Testis (tissue), 3 donors: Measurements from ENCODE around the gene TP53I11. TPM values are rescaled to one million over a fixed set of nuclear protein-coding genes. Genes with fewer than 3 reads are reported as not detected.

Experiments used
- DNase-seq: peaks from one replicate; pipeline ENCODE4 v3.0.0-alpha.2; 2019
- H3K27ac ChIP-seq, 2 donors: fragments of 200-600 bp; sonication (generic); one replicate each; pipeline ENCODE4 v1.5.1; 2019
- H3K27me3 ChIP-seq: fragments of 200-600 bp; sonication (generic); one replicate; pipeline ENCODE4 v1.5.1; 2019
- H3K36me3 ChIP-seq: fragments of 200-600 bp; sonication (generic); one replicate; pipeline ENCODE4 v1.5.1; 2017; ENCODE audit warnings: low read depth; ENCODE audit errors: missing control alignments
- H3K4me1 ChIP-seq: fragments of 200-600 bp; sonication (generic); one replicate; pipeline ENCODE4 v1.5.1; 2019
- H3K4me3 ChIP-seq, 2 donors: fragments of 200-600 bp; sonication (generic); one replicate each; pipeline ENCODE4 v1.5.1; 2017 to 2019
- H3K9me3 ChIP-seq: fragments of 200-600 bp; sonication (generic); one replicate; pipeline ENCODE4 v1.5.1; 2017
- POLR2A ChIP-seq: fragments of 450-650 bp; IDR thresholded peaks from one replicate; pipeline ENCODE4 v1.6.1; 2017; ENCODE audit warnings: antibody characterized with exemption, mild to moderate bottlenecking, moderate library complexity
- WGBS, 2 donors: methylation state at CpG; one replicate each; pipeline ENCODE4 v1.1.5; 2018; 5-methylcytosine and 5-hydroxymethylcytosine counted together
- intact Hi-C: fragments of 100-400 bp; cut with DNase I; formaldehyde crosslinking; loops from one replicate; pipeline ENCODE4 v1.15.1; 2023; ENCODE audit warnings: low total_unique reads
- polyA plus RNA-seq: library from polyadenylated mRNA; stranded (reverse); fragments of 350-450 nt; fragmentation: Illumina TruSeq; extraction: RNeasy Lipid Tissue Mini Kit (QIAGEN cat#74804); gene quantifications from one replicate; pipeline ENCODE4 v1.2.3, GENCODE V29; 2014; ENCODE audit warnings: low read depth, low replicate concordance; ENCODE audit not compliant: insufficient read depth
- total RNA-seq, 2 donors: library from RNA; depleted of rRNA; stranded (reverse); fragments of >200 nt; gene quantifications; one replicate each; pipeline ENCODE4 v1.2.3, GENCODE V29; 2016
- TF ChIP-seq, protein P1 (sequence below), 3 experiments: fragments of 450-650 bp in 2 of 3; fragments of 200-600 bp in 1 of 3; sonication (generic) in 1 of 3; IDR thresholded peaks; one replicate each; pipeline ENCODE4 v1.5.1; 2016 to 2019; ENCODE audit warnings: antibody characterized with exemption in 3 of 3, mild to moderate bottlenecking in 2 of 3, moderate library complexity in 1 of 3

TP53I11 gene
- total and polyA plus RNA-seq, 3 donors from 2014 or later, result 19.9 to 29.7 (median 28.7) TPM

DNA sequence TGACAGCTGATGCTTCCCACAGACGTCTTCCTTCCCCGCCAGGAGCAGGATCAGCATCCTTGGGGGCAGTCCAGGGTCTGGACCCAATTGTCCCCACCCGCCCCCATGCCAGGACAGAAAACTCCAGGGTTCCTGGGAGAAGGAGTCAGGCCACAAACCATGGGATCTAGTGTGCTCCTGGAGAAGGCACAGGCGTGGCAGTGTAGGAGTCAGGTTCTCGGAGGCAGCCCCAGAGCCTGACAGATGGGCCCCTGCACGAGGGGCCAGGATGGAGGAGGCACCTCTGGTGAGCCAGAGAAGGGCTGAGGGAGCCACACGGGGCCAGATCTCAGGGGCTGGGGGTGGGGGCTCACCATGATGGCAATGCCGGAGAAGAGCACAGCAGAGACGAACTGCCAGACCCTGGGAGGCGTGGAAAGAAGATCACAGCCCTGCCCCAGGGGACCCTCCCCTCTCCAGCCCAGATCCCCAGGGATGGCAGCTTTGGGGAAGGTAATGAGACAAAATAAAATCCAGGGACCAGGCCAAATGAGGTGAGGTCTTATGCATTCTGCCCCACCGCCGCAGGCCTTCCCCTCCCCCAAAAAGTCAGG, 13.6 kb downstream of the TP53I11 start:
- TF ChIP-seq POLR2A, result no peak
- TF ChIP-seq, protein P1, sequence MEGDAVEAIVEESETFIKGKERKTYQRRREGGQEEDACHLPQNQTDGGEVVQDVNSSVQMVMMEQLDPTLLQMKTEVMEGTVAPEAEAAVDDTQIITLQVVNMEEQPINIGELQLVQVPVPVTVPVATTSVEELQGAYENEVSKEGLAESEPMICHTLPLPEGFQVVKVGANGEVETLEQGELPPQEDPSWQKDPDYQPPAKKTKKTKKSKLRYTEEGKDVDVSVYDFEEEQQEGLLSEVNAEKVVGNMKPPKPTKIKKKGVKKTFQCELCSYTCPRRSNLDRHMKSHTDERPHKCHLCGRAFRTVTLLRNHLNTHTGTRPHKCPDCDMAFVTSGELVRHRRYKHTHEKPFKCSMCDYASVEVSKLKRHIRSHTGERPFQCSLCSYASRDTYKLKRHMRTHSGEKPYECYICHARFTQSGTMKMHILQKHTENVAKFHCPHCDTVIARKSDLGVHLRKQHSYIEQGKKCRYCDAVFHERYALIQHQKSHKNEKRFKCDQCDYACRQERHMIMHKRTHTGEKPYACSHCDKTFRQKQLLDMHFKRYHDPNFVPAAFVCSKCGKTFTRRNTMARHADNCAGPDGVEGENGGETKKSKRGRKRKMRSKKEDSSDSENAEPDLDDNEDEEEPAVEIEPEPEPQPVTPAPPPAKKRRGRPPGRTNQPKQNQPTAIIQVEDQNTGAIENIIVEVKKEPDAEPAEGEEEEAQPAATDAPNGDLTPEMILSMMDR (IDR thresholded peaks at IDR 0.05), result no peak

DNA sequence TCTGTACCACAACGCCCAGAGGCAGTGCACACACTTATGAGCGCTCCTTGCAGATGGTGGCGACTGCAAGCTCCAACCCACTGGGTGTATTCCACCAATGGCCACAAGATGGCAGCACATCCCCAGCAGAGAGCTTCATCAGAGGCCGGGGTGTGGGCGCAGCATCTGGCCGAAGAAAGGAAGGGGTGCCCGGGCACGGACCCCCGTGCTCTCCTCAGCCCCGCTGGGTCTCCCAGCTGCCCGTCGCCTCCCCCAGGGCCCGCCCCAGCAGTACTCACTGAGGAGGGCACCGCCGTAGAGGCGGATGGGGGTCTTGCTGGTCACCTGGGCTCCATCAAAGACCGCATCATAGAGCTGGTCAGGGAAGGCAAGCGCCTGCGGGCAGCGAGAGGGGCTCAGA, 14.2 kb downstream of the TP53I11 start:
- peaks cover 3% of the 10 kb centered on the region for H3K4me1 ChIP-seq

More for the DNA sequence above, 13.6 kb downstream of the TP53I11 start:
- Histone ChIP-seq H3K27me3 (no peaks in the 10 kb centered on the region), H3K27ac (no peak overlapping the region), H3K9me3 (no peaks in the 10 kb centered on the region), H3K4me3 (no peak overlapping the region), H3K4me1 (peaks cover 3% of the 10 kb centered on the region), H3K36me3 (no peaks in the 10 kb centered on the region)
- WGBS, 2 donors, result 74 to 88% methylated on average over 7 to 12 of the region's 12 CpGs
- intact Hi-C loops, result loop anchor here (2.0 kb wide), 1 partner anchor 168 kb away; no protein-coding TSS in a partner anchor
- no peak for DNase-seq

DNA sequence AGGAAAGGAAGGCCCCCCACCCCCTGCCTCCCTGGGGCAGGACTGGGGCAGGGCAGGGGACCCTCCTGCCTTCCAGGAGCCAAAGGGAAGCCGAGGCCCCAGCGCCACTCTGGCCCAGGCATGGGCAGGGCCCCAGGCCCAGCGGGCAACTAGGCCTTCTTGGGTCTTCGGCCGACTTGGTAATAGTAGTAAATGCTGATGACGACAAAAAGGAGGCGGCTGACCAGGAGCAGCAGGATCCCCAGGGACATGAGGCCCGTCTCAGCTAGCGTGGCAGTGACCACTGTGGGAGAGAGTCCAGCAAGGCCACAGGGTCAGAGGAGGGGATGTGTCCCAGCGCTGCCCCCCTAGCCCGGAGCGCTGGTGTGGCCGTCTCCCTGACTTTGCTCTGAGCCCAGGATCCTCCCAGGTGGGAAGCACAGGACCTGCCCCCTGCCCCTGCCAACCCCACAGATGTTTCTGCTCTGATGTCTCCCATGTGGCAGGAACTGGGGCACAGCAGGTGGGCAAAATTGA, 15.9 kb downstream of the TP53I11 start:
- Histone ChIP-seq H3K27me3 (no peaks in the 10 kb centered on the region), H3K36me3 (no peaks in the 10 kb centered on the region), H3K27ac (no peak overlapping the region), H3K4me3 (no peak overlapping the region), H3K9me3 (no peaks in the 10 kb centered on the region), H3K4me1 (no peaks in the 10 kb centered on the region)
- intact Hi-C loops, result no loop called here
- DNase-seq, result no peak
- 85 to 92% methylated on average over 9 to 13 of the region's 13 CpGs for WGBS, 2 donors
- TF ChIP-seq, protein P1 (IDR thresholded peaks at IDR 0.05), result no peak
- TF ChIP-seq POLR2A, result no peak

More for the DNA sequence above, 14.2 kb downstream of the TP53I11 start:
- Histone ChIP-seq H3K27me3 (no peaks in the 10 kb centered on the region), H3K9me3 (no peaks in the 10 kb centered on the region), H3K4me3 (no peak overlapping the region), H3K27ac (no peak overlapping the region), H3K36me3 (no peaks in the 10 kb centered on the region)
- no peak for TF ChIP-seq POLR2A
- TF ChIP-seq, protein P1 (IDR thresholded peaks at IDR 0.05), result peak; percentile 95 to 98 (median 96)
- peak; percentile 93 for DNase-seq
- 25 to 42% methylated on average over 1 to 20 of the region's 20 CpGs for WGBS, 2 donors
- intact Hi-C loops, result loop anchor here (2.0 kb wide), 1 partner anchor 168 kb away; no protein-coding TSS in a partner anchor

DNA sequence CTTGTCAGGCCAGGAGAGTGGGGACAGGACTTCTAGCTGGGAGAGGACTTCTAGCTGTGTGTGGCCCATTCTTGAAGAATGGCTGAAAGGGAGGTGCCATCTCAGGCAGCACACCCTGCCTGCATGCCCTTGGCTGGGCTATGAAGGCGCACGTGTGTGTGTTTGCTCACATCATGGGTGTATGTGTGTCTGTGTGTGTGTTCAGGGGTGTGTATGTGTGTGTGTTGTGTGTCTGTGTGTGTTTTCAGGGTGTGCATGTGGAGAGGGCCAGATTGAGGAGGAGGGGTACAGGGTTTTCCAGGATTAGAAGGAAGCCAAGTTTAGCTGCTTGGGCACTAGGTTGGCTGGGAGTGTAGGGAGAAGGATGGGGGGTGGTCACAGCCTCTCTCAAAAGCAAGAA, 16.6 kb downstream of the TP53I11 start:
- Histone ChIP-seq H3K27ac (no peak overlapping the region), H3K27me3 (no peaks in the 10 kb centered on the region), H3K4me3 (no peak overlapping the region), H3K9me3 (no peaks in the 10 kb centered on the region), H3K4me1 (no peaks in the 10 kb centered on the region), H3K36me3 (no peaks in the 10 kb centered on the region)
- 90 to 93% methylated on average over 2 of the region's 2 CpGs for WGBS, 2 donors
- DNase-seq, result no peak
- TF ChIP-seq, protein P1 (IDR thresholded peaks at IDR 0.05), result no peak
- no peak for TF ChIP-seq POLR2A
- intact Hi-C loops, result no loop called here

DNA sequence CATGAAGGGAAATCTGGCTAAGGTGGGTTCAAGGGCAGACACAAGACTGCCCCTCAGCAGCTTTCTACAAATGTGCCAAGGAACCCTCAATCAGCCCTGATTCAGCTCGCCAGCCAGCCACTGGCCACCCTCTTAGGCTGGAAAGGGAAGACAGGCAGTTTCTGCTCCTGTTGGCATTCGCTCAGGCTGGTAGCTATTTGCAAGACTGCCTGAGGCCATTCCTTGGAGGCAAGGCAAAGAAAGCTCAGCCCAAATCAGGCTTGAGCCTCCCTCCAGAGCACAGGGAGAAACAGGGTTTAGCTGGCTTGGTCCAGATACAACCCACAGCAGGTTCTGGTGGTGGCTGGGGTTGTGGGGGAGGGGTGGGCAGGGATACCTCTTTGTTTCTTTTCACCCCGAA, 19.2 kb downstream of the TP53I11 start:
- no peak for DNase-seq
- whole genome bisulfite sequencing, 2 donors, result 88 to 96% methylated on average over 3 of the region's 3 CpGs
- Histone ChIP-seq H3K27me3 (no peaks in the 10 kb centered on the region), H3K4me1 (no peaks in the 10 kb centered on the region), H3K36me3 (no peaks in the 10 kb centered on the region), H3K9me3 (no peaks in the 10 kb centered on the region), H3K27ac (no peak overlapping the region), H3K4me3 (no peak overlapping the region)
- no peak for TF ChIP-seq POLR2A
- TF ChIP-seq, protein P1 (IDR thresholded peaks at IDR 0.05), result no peak
- intact Hi-C loops, result no loop called here
